GM23338 (cell line): ENCODE data around the gene ZNF784. TPM values are rescaled to one million over a fixed set of nuclear protein-coding genes. Genes with fewer than 3 reads are reported as not detected.

ENCODE experiments used
- CTCF ChIP-seq, 2 experiments: fragments of 200-600 bp in 1 of 2; sonication (generic) in 1 of 2; conservative IDR thresholded peaks; 2 replicates each; pipeline versions ENCODE4 v1.5.1 to v1.6.1; 2016 to 2017; ENCODE audit warnings: antibody characterized with exemption in 2 of 2, low read depth in 2 of 2, mild to moderate bottlenecking in 2 of 2, moderate library complexity in 1 of 2
- ETS1 ChIP-seq: IDR thresholded peaks from 2 replicates; pipeline ENCODE4 v1.6.1; 2016; ENCODE audit warnings: antibody characterized with exemption
- EZH2 ChIP-seq: fragments of 200-600 bp; sonication (generic); IDR thresholded peaks from one replicate; pipeline ENCODE4 v1.8.0; 2017; ENCODE audit warnings: antibody characterized with exemption, mild to moderate bottlenecking, low read depth; ENCODE audit not compliant: unreplicated experiment
- EZH2phosphoT487 ChIP-seq: fragments of 200-600 bp; sonication (generic); IDR thresholded peaks from one replicate; pipeline ENCODE4 v1.8.1; 2018; ENCODE audit warnings: antibody characterized with exemption; ENCODE audit not compliant: unreplicated experiment
- JUNB ChIP-seq: IDR thresholded peaks from one replicate; pipeline ENCODE4 v1.6.1; 2016; ENCODE audit warnings: antibody characterized with exemption; ENCODE audit not compliant: unreplicated experiment
- POLR2AphosphoS5 ChIP-seq: IDR thresholded peaks from 2 replicates; pipeline ENCODE4 v1.6.1; 2016; ENCODE audit warnings: antibody characterized with exemption, low read depth
- STAT1 ChIP-seq: IDR thresholded peaks from one replicate; pipeline ENCODE4 v1.6.1; 2016; ENCODE audit warnings: antibody characterized with exemption; ENCODE audit not compliant: unreplicated experiment
- ZNF462 ChIP-seq: fragments of 250-450 bp; sonication (Bioruptor Pico); IDR thresholded peaks from 2 replicates; pipeline ENCODE4 v1.5.0; 2020; ENCODE audit warnings: mild to moderate bottlenecking, moderate library complexity
- polyA plus RNA-seq: library from polyadenylated mRNA; unstranded; fragments of >200 nt; fragmentation: Nextera tagmentation; extraction: Ambion mirVana; gene quantifications from 2 replicates; pipeline ENCODE4 v1.2.1, GENCODE V29; 2016
- total RNA-seq: library from RNA; depleted of rRNA; stranded (reverse); fragments of >200 nt; shearing (Covaris generic); gene quantifications from 2 replicates; pipeline ENCODE4 v1.2.3, GENCODE V29; 2014

ZNF784 gene
- total and polyA plus RNA-seq, 2 experiments from 2014 or later, result 1.5 to 6.7 TPM

- TF ChIP-seq ZNF462 (CRISPR knock-in tag) (no peak), POLR2AphosphoS5 (no peak), EZH2phosphoT487 (no peak), JUNB (no peak), STAT1 (no peak), ETS1 (no peak), EZH2 (no peak), CTCF (conservative IDR thresholded peaks at IDR 0.05; ENCODE audit: low read depth in 2 of 2) (no peak)
Measured at GRCh38 chr19:55609326-55609725, 15.0 kb downstream of the ZNF784 start (continued).
